ENCODE measurements around the gene PRMT1.
A peak's percentile ranks its signal among the peaks of the same experiment; 100 is the strongest.
"Not testable (repeated sequence)": the region's sequence is repeated elsewhere in the genome, so short reads cannot be mapped to it uniquely, and the experiment has no call there.

The PRMT1 gene

DNA sequence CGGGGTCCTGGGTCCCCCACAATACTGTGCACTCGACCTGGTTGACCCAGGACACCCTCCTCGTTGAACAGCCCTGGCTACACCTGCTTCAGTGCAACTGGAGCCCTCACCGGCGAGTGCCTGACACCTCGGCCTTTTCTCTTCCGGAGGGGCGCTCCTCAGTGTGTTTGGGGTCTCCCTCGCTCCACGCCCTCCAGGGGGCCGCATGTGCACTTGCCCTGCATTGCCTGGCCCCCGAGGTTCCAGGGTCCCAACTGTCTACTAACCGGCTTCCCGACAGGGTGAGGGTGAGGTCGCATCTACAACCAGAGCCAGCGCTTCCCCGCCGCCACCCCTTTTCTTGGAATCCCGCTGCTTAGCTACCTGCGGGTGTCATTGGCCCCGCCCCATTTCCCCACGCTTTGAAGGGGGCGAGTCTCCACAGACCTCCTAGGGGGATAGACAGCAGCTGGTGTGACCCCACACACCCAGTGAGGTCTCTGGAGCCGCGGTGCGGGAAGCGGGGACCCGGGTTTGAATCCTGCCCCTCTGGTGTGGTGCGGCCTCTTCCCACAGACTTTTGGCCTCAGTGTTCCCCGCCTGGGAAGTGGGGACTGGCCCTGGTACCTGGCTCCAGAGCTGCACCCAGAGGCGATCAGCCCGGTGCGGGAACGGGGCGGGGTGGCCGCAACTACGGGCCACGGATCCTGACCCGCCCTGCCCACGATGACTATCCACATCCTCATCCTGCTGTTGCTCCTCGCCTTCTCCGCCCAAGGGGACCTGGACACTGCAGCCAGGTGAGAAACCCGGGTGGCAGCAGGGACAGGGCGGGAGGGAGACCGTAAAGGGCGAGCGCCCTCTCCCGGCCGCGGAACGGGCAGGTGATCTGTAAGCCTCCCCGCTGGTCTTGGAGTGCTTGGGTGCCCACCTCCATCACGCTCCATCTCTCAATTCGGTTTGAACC, 12.3 kb downstream of the PRMT1 start, which contains the start of gene ADM5:
TSS of gene ADM5 (plus strand) at position 462 of the 946 bp plus-strand sequence. CDS start at position 706, 244 bp downstream.
- FAIRE-seq = no peak

GRCh38 chr19:49690079-49690655, 13.1 kb downstream of the PRMT1 start:
- no peak for FAIRE-seq

- peak; percentile 80 for FAIRE-seq
Observed at GRCh38 chr19:49690656-49691242, 13.7 kb downstream of the PRMT1 start, which contains the start of gene CPT1C. Gene CPT1C, plus strand, starts transcription at chr19:49691116. Its CDS starts 1,137 bp downstream, at chr19:49692253.

DNA sequence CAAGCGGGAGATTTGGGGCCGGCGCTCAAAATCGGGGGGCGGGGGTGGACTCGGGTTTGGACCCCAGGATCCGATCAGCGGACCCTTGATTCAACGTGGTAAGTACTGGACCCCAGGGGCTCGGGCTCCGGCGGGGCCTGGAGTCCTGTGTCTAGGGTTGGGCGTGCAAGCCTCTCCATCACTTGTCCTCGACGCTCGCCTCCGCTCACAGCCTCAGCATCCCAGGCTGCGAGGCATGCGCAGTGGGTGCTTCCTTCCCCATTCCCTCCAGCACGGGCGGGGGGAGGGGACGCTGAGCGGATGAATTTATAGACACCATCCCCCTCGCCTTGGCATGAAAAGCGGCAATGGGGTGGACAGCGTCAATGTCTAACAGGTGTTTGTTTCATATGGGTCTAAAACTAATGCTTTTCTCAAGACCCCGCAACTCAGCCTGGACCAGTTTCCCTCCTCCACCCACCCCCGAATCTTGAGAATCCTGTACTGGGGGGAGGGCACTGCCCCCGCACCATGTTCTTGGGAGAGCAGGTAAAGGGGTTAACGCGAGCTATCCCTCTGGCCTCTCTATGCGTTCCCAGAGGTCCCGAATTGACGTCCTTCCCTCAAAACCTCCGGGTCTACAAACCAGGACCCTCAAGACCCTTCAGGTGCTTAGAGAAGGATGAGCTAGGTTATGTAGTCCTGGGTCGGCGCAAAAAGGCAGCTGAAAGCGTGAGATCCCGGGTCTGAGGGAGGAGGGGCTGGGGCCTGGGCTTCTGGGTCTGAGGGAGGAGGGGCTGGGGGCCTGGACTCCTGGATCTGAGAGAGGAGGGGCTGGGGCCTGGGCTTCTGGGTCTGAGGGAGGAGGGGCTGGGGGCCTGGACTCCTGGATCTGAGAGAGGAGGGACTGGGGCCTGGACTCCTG, 14.4 kb downstream of the PRMT1 start:
- FAIRE-seq = no peak

GRCh38 chr19:49692147-49692506, 15.1 kb downstream of the PRMT1 start:
- FAIRE-seq = no peak

GRCh38 chr19:49696115-49696514, 19.0 kb downstream of the PRMT1 start:
- no peak for FAIRE-seq

DNA sequence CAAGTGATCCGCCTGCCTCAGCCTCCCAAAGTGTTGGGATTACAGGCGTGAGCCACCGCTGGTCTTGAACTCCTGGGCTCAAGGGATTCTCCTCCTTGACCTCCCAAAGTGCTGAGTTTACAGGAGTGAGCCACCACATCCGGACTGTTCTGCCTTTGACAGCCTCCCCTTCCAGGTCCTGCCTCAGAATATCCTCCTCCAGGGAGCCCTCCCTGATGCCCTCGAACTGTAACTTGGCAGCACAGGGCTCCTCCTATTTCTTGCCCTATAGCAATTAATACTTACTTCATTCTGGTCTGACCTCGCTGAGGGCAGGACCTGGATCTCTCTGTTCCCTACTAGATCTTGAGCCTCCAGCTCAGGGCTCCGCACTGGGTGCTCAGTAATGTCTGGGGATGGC, 19.8 kb downstream of the PRMT1 start:
- no peak for FAIRE-seq

- FAIRE-seq = no peak
Observed at GRCh38 chr19:49699364-49699763, 22.3 kb downstream of the PRMT1 start.

- FAIRE-seq = no peak
Observed at GRCh38 chr19:49700563-49700962, 23.5 kb downstream of the PRMT1 start.

GRCh38 chr19:49701271-49701786, 24.3 kb downstream of the PRMT1 start:
- FAIRE-seq = no peak

DNA sequence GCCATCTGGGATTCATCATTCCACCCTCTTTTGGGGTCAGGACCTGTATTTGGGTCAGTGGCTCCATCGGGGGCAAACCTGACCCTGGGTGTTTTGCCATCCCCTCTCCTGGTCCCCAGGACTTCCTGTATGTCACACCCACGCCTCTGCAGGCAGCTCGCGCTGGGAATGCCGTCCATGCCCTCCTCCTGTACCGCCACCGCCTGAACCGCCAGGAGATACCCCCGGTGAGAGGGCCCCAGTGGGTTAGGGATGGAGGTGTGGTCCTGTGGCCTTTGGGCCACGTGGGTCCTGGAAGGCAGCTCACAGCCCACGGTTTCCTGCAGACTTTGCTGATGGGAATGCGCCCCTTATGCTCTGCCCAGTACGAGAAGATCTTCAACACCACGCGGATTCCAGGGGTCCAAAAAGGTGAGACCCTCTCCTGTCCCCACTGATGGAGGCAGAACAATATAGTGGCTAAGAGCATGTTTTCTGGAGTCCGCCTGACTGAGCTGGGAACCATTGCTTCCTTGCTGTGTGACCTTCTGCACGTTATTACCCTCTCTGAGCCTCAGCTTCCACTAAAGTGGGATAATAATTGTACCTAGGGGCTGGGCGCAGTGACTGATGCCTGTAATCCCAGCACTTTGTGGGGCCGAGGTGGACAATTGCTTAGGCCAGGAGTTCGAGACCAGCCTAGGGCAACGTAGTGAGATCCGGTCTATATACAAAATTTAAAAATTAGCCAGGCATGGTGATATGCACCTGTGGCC, 28.0 kb downstream of the PRMT1 start:
- FAIRE-seq = no peak

DNA sequence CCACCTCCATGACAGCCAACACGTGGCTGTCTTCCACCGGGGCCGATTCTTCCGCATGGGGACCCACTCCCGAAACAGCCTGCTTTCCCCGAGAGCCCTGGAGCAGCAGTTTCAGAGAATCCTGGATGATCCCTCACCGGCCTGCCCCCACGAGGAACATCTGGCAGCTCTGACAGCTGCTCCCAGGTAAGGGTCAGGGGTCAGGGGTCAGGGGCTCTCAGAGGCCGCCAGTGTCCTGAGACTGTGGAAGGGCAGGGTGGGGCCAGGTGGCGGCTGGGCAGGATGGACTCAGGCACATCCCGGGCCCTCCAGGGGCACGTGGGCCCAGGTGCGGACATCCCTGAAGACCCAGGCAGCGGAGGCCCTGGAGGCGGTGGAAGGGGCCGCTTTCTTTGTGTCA, 28.8 kb downstream of the PRMT1 start:
- FAIRE-seq = no peak

DNA sequence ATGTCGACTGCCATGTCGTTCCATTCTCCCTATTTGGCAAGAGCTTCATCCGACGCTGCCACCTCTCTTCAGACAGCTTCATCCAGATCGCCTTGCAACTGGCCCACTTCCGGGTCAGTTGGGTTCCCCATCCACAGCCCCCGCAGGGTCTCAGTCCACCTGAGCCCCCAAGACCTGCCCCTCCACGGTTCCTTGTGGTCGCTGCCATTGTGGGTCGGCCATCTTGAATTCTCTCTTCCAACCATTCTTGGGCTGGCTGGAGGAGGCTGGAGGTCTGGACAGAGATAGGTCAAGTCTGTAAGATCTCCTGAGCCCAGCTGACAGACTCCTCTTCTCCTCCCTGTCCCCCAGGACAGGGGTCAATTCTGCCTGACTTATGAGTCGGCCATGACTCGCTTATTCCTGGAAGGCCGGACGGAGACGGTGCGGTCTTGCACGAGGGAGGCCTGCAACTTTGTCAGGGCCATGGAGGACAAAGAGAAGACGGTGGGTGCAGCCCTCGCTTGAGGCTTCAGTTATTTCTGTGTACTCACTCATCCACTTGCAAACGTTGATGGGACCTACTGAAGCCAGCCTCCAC, 33.4 kb downstream of the PRMT1 start:
- FAIRE-seq = no peak

DNA sequence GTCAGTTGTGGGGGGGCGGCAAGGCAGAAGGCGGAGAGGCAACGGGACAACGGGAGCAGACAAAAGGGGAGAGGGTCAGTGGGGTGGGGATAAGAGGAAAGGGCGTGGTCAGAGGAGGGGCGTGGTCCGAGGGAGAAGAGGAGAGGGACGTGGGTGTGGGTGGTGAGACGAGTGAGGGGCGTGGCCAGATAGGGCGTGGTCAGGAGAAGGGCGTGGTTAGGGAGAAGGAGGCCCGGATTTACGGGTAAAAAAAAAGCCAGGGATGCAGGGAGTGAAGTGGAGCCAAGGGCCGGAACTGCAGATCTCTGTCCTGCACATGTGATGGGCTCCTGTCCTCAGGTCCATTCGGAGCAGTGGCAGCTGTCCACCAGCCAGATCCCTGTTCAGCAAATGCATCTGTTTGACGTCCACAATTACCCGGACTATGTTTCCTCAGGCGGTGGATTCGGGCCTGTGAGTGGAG, 35.4 kb downstream of the PRMT1 start:
- no peak for FAIRE-seq

DNA sequence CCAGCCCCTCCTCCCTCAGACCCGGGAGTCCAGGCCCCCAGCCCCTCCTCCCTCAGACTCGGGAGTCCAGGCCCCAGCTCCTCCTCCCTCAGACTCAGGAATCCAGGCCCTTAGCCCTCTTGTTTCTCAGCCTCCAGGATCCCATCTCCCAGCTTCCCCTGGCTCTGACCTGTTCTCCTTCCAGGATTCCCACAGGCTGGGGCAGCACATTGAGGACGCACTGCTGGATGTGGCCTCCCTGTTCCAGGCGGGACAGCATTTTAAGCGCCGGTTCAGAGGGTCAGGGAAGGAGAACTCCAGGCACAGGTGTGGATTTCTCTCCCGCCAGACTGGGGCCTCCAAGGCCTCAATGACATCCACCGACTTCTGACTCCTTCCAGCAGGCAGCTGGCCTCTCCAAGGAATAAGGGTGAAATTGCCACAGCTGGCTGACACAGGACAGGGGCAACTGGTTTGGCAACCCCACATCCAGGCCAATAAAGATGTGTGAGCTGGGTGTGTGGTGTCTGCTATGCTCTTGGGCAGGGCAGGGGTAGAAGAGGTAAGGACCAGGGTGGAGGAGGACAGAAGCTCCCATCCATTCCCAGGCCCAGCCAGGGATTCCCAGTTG, 36.3 kb downstream of the PRMT1 start:
- FAIRE-seq = no peak

DNA sequence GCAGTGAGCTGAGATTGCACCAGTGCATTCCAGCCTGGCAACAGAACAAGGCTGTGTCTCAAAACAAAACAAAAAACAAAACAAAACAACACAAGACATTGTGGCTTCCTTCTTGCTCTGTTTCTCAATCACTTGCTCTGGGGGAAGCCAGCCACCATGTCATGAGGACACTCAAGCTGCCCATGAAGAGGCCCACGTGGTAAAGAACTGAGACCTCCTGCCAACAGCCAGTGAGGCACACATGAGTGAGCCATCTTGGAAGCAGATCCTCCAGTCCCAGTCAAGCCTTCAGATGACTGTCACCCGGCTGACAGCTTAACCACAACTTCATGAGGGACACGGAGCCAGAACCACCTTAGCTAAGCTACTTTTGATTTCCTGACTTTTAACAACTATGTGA, 39.1 kb downstream of the PRMT1 start:
- FAIRE-seq = no peak

DNA sequence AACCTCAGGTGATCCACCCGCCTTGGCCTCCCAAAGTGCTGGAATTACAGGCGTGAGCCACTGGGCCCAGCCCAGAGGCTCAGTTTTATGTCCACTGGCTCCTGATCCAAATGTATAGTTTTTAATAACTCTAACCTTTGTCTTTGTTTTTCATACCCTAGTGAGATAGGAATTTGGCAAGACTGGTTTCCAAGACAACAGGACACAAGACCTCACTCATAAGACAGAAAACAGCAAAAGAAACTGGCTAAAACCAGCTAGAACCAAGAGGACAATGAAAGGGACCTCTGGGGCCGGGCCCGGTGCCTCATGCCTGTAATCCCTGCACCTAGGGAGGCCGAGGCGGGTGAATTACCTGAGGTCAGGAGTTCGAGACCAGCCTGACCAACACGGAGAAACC, 41.4 kb downstream of the PRMT1 start:
- no peak for FAIRE-seq

GRCh38 chr19:49718991-49719390, 41.9 kb downstream of the PRMT1 start:
- no peak for FAIRE-seq

- FAIRE-seq = not testable (repeated sequence)
Observed at GRCh38 chr19:49719420-49719819, 42.3 kb downstream of the PRMT1 start.

- FAIRE-seq = no peak
Observed at GRCh38 chr19:49727217-49728030, 50.4 kb downstream of the PRMT1 start.

Measured in TTC549 (cell line).